SK-N-SH (cell line): ENCODE results near the gene APBA2. TPM values are rescaled to one million over a fixed set of nuclear protein-coding genes. Genes with fewer than 3 reads are reported as not detected.

Source experiments
- CTCF ChIA-PET: fragments of 300-600, 350-600 bp; formaldehyde crosslinking; extraction: SDS; loops from one replicate; lab custom pipeline; 2021; lab: Yijun Ruan, JAX
- POLR2A ChIA-PET: fragments of 350-600 bp; sonication (Branson Sonifier 250); formaldehyde crosslinking; extraction: SDS; loops from one replicate; lab custom pipeline; 2020; ENCODE audit warnings: antibody characterized with exemption, inconsistent platforms; lab: Yijun Ruan, JAX
- DNase-seq: peaks from one replicate; pipeline ENCODE4 v3.0.0; 2012
- H2AFZ ChIP-seq: fragments of 200-600 bp; sonication (generic); 2 replicates; pipeline ENCODE4 v1.8.1; 2016; ENCODE audit warnings: antibody characterized with exemption, mild to moderate bottlenecking, low read depth
- H3F3A ChIP-seq: fragments of 200-600 bp; sonication (generic); replicated peaks from 2 replicates; pipeline ENCODE3; 2016; ENCODE audit warnings: antibody characterized with exemption, mild to moderate bottlenecking; ENCODE audit not compliant: insufficient read depth
- H3K27ac ChIP-seq, 2 experiments: fragments of 200-500 bp in 1 of 2; fragments of 200-600 bp in 1 of 2; sonication (Bioruptor generic) in 1 of 2; sonication (generic), shearing (Covaris generic) in 1 of 2; 2 replicates each; pipeline versions ENCODE4 v1.5.1 to v1.6.1; 2014 to 2016; ENCODE audit warnings: low read depth in 2 of 2, inconsistent platforms in 1 of 2, low read length in 1 of 2, mild to moderate bottlenecking in 1 of 2, mixed read lengths in 1 of 2
- H3K27me3 ChIP-seq: fragments of 200-600 bp; sonication (generic), shearing (Covaris generic); 2 replicates; pipeline ENCODE4 v1.6.1; 2016; ENCODE audit warnings: mixed run types; ENCODE audit not compliant: insufficient read depth
- H3K36me3 ChIP-seq, 2 experiments: fragments of 200-500 bp in 1 of 2; fragments of 200-600 bp in 1 of 2; sonication (Bioruptor generic) in 1 of 2; sonication (generic) in 1 of 2; replicated peaks in 1 of 2; 2 replicates each; pipeline versions ENCODE3 to v1.5.1; 2014 to 2016; ENCODE audit warnings: low read length in 1 of 2, mild to moderate bottlenecking in 1 of 2; ENCODE audit not compliant: insufficient read depth in 2 of 2, control insufficient read depth in 1 of 2
- H3K4me1 ChIP-seq, 2 experiments: fragments of 200-500 bp in 1 of 2; fragments of 200-600 bp in 1 of 2; sonication (Bioruptor generic) in 1 of 2; sonication (generic), shearing (Covaris generic) in 1 of 2; 2 replicates each; pipeline versions ENCODE4 v1.5.1 to v1.6.1; 2014 to 2016; ENCODE audit warnings: low read depth in 1 of 2, low read length in 1 of 2, mixed run types in 1 of 2; ENCODE audit not compliant: insufficient read depth in 2 of 2, control insufficient read depth in 1 of 2
- H3K4me2 ChIP-seq: fragments of 200-600 bp; sonication (generic), shearing (Covaris generic); 2 replicates; pipeline ENCODE4 v1.6.1; 2017; ENCODE audit warnings: mixed run types
- H3K4me3 ChIP-seq, 2 experiments: fragments of 200-500 bp in 1 of 2; fragments of 200-600 bp in 1 of 2; sonication (Bioruptor generic) in 1 of 2; sonication (generic), shearing (Covaris generic) in 1 of 2; 2 replicates each; pipeline versions ENCODE4 v1.5.1 to v1.8.1; 2014 to 2016; ENCODE audit warnings: low read depth in 2 of 2, inconsistent platforms in 1 of 2, low read length in 1 of 2, mild to moderate bottlenecking in 1 of 2, mixed read lengths in 1 of 2, moderate library complexity in 1 of 2
- H3K79me2 ChIP-seq: fragments of 200-600 bp; sonication (generic); 2 replicates; pipeline ENCODE4 v1.8.1; 2017; ENCODE audit warnings: mild to moderate bottlenecking; ENCODE audit not compliant: insufficient read depth
- H3K9ac ChIP-seq: fragments of 200-600 bp; sonication (generic); 2 replicates; pipeline ENCODE4 v1.6.1; 2017; ENCODE audit warnings: mixed run types
- H3K9me2 ChIP-seq: fragments of 200-600 bp; sonication (generic); 2 replicates; pipeline ENCODE4 v1.6.1; 2017; ENCODE audit warnings: mixed run types
- H3K9me3 ChIP-seq: fragments of 200-600 bp; sonication (generic); 2 replicates; pipeline ENCODE4 v1.6.1; 2017; ENCODE audit warnings: mixed run types, mild to moderate bottlenecking, moderate library complexity
- H4K20me1 ChIP-seq: fragments of 200-600 bp; sonication (generic); 2 replicates; pipeline ENCODE4 v1.6.1; 2017; ENCODE audit warnings: mild to moderate bottlenecking, mixed run types; ENCODE audit not compliant: insufficient read depth
- CHD2 ChIP-seq: fragments of 150-350 bp; IDR thresholded peaks from 2 replicates; pipeline ENCODE4 v1.6.1; 2018; ENCODE audit warnings: low read length; ENCODE audit not compliant: partially characterized antibody
- ELF1 ChIP-seq: IDR thresholded peaks from 2 replicates; pipeline ENCODE4 v1.4.0; 2012
- FOSL2 ChIP-seq: IDR thresholded peaks from 2 replicates; pipeline ENCODE4 v1.4.0; 2012; ENCODE audit warnings: low read depth, mild to moderate bottlenecking, moderate library complexity, borderline replicate concordance
- GABPA ChIP-seq: IDR thresholded peaks from 2 replicates; pipeline ENCODE4 v1.4.0; 2012; ENCODE audit warnings: low read depth, mild to moderate bottlenecking
- NRF1 ChIP-seq: IDR thresholded peaks from 2 replicates; pipeline ENCODE4 v1.6.1; 2012; ENCODE audit warnings: low read depth, mild to moderate bottlenecking, low read length
- POLR2AphosphoS5 ChIP-seq: IDR thresholded peaks from 2 replicates; pipeline ENCODE4 v1.6.1; 2012; ENCODE audit warnings: low read depth, low read length
- RXRA ChIP-seq: IDR thresholded peaks from 2 replicates; pipeline ENCODE4 v1.4.0; 2012; ENCODE audit warnings: low read depth, mild to moderate bottlenecking, borderline replicate concordance
- SMC3 ChIP-seq: IDR thresholded peaks from 2 replicates; pipeline ENCODE4 v1.6.1; 2012; ENCODE audit warnings: low read depth, low read length, improper control_type of control experiment
- YY1 ChIP-seq: IDR thresholded peaks from 2 replicates; pipeline ENCODE4 v1.4.0; 2012; ENCODE audit warnings: low read depth, mild to moderate bottlenecking
- WGBS: methylation state at CpG from one replicate; pipeline ENCODE4 v1.1.6; 2017; ENCODE audit warnings: low lambda C conversion rate; 5-methylcytosine and 5-hydroxymethylcytosine counted together
- polyA plus RNA-seq, 3 experiments: library from polyadenylated mRNA; depleted of rRNA; stranded (reverse); fragments of >200 nt; gene quantifications; 2 replicates each; pipeline ENCODE4 v1.2.3, GENCODE V29; 2012
- TF ChIP-seq, protein P1 (sequence below): fragments of 150-350 bp; IDR thresholded peaks from 2 replicates; pipeline ENCODE4 v1.6.1; 2016; ENCODE audit warnings: mild to moderate bottlenecking, low read depth, low read length
- TF ChIP-seq, protein P2 (sequence below): IDR thresholded peaks from 2 replicates; pipeline ENCODE4 v1.4.0; 2012; ENCODE audit warnings: low read depth, borderline replicate concordance
- TF ChIP-seq, protein P3 (sequence below): IDR thresholded peaks from 2 replicates; pipeline ENCODE4 v1.4.0; 2012; ENCODE audit warnings: low read depth, borderline replicate concordance
- TF ChIP-seq, protein P4 (sequence below): fragments of 150-350 bp; IDR thresholded peaks from 2 replicates; pipeline ENCODE4 v1.6.1; 2017; ENCODE audit warnings: antibody characterized with exemption, low read length, low read depth, borderline replicate concordance
- TF ChIP-seq, protein P5 (sequence below): IDR thresholded peaks from 2 replicates; pipeline ENCODE4 v1.4.0; 2012; ENCODE audit warnings: low read depth
- TF ChIP-seq, protein P6 (sequence below): IDR thresholded peaks from 2 replicates; pipeline ENCODE4 v1.6.1; 2012; ENCODE audit warnings: mild to moderate bottlenecking, low read depth, low read length, moderate library complexity
- TF ChIP-seq, protein P7 (sequence below): IDR thresholded peaks from 2 replicates; pipeline ENCODE4; 2012

The APBA2 gene
- polyA plus RNA-seq, 1 of the 3 experiments (the other 2 are of a cell fraction): 12.7 TPM

DNA sequence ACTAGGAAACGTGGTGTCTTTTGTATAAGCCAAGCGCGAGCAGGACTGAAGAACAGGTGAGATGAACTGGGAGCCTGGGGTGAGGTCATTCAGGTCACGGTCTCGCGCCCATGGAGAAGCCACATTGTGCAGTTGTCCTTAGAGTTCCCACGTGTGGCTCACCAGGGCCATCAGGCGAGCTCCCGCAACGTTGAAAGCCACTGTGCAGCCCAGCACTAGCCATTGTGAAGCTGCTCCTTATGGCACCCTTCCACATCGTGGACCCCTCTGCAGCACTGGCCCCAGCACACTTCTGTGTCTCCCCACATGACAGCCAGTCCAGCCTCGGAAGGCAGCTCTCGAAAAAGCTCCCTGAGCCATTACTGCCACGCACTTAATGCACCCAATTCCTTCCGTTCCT, 7.6 kb upstream of the APBA2 start:
- Histone ChIP-seq H3K27ac (no peak overlapping the region), H3K4me3 (no peak overlapping the region), H3K79me2 (no peaks in the 10 kb centered on the region), H2AFZ (no peak overlapping the region), H3K4me1 (peaks cover 0 to 8% of the 10 kb centered on the region in 2 experiments; a peak in 1 of 4 replicates), H3K4me2 (no peak overlapping the region), H3K36me3 (no peaks in the 10 kb centered on the region), H3K9me2 (no peaks in the 10 kb centered on the region), H3K27me3 (no peaks in the 10 kb centered on the region), H3K9ac (no peak overlapping the region), H3K9me3 (no peaks in the 10 kb centered on the region), H3F3A (no peaks in the 10 kb centered on the region), H4K20me1 (no peaks in the 10 kb centered on the region)
- no peak for DNase-seq
- WGBS: 78% methylated on average over 14 of the region's 15 CpGs
- ChIA-PET CTCF (interaction anchor here (1.5 kb wide), 1 partner anchor 212 kb away, joined by 5 read pairs; no protein-coding TSS in a partner anchor), POLR2A (no interaction called here)
- TF ChIP-seq, protein P1, sequence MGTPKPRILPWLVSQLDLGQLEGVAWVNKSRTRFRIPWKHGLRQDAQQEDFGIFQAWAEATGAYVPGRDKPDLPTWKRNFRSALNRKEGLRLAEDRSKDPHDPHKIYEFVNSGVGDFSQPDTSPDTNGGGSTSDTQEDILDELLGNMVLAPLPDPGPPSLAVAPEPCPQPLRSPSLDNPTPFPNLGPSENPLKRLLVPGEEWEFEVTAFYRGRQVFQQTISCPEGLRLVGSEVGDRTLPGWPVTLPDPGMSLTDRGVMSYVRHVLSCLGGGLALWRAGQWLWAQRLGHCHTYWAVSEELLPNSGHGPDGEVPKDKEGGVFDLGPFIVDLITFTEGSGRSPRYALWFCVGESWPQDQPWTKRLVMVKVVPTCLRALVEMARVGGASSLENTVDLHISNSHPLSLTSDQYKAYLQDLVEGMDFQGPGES: no peak
- TF ChIP-seq POLR2AphosphoS5 (no peak), ELF1 (no peak), NRF1 (no peak), CHD2 (no peak)

DNA sequence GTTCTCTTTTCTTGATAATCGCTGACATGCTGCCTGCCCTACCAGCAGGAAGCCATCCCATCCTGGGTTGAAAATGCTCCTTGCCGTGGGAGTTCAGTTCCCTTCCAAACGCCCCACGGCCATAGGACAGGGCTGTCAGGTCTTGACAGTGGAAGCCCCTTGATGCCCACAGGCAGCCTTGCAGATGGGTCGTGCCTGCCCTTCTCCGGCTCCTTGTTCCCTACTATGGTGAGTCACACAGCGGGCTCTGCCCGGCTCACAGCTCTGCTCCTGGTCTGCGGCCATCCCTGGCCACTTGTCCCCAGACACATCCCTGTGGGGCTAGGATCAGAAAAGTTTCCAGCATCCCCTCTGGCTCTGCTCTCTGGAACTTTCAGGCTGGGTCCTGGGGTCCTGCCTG, 6.2 kb upstream of the APBA2 start:
- no peak overlapping the region for H3K4me2 ChIP-seq
- no peaks in the 10 kb centered on the region for H3K79me2 ChIP-seq
- no peak overlapping the region for H3K9ac ChIP-seq
- H3F3A ChIP-seq: no peaks in the 10 kb centered on the region
- H3K4me1 ChIP-seq: no peaks in the 10 kb centered on the region; a peak in 1 of 4 replicates
- H3K27me3 ChIP-seq: no peaks in the 10 kb centered on the region
- no peaks in the 10 kb centered on the region for H3K9me3 ChIP-seq
- no peak overlapping the region for H3K4me3 ChIP-seq
- DNase-seq: no peak
- 77% methylated on average over 7 of the region's 9 CpGs for WGBS
- ChIA-PET POLR2A (no interaction called here), CTCF (no interaction called here)
- no peaks in the 10 kb centered on the region for H4K20me1 ChIP-seq
- no peak overlapping the region for H2AFZ ChIP-seq
- H3K27ac ChIP-seq: no peak overlapping the region
- H3K36me3 ChIP-seq: no peaks in the 10 kb centered on the region
- H3K9me2 ChIP-seq: no peaks in the 10 kb centered on the region
- TF ChIP-seq SMC3 (no peak), CHD2 (no peak), GABPA (no peak), FOSL2 (no peak), RXRA (no peak), YY1 (no peak)
- TF ChIP-seq, protein P2, sequence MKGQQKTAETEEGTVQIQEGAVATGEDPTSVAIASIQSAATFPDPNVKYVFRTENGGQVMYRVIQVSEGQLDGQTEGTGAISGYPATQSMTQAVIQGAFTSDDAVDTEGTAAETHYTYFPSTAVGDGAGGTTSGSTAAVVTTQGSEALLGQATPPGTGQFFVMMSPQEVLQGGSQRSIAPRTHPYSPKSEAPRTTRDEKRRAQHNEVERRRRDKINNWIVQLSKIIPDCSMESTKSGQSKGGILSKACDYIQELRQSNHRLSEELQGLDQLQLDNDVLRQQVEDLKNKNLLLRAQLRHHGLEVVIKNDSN: no peak
- TF ChIP-seq, protein P3, sequence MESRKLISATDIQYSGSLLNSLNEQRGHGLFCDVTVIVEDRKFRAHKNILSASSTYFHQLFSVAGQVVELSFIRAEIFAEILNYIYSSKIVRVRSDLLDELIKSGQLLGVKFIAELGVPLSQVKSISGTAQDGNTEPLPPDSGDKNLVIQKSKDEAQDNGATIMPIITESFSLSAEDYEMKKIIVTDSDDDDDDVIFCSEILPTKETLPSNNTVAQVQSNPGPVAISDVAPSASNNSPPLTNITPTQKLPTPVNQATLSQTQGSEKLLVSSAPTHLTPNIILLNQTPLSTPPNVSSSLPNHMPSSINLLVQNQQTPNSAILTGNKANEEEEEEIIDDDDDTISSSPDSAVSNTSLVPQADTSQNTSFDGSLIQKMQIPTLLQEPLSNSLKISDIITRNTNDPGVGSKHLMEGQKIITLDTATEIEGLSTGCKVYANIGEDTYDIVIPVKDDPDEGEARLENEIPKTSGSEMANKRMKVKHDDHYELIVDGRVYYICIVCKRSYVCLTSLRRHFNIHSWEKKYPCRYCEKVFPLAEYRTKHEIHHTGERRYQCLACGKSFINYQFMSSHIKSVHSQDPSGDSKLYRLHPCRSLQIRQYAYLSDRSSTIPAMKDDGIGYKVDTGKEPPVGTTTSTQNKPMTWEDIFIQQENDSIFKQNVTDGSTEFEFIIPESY: no peak
- TF ChIP-seq, protein P4, sequence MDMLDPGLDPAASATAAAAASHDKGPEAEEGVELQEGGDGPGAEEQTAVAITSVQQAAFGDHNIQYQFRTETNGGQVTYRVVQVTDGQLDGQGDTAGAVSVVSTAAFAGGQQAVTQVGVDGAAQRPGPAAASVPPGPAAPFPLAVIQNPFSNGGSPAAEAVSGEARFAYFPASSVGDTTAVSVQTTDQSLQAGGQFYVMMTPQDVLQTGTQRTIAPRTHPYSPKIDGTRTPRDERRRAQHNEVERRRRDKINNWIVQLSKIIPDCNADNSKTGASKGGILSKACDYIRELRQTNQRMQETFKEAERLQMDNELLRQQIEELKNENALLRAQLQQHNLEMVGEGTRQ: no peak
- TF ChIP-seq, protein P5, sequence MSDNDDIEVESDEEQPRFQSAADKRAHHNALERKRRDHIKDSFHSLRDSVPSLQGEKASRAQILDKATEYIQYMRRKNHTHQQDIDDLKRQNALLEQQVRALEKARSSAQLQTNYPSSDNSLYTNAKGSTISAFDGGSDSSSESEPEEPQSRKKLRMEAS: no peak
- TF ChIP-seq, protein P6, sequence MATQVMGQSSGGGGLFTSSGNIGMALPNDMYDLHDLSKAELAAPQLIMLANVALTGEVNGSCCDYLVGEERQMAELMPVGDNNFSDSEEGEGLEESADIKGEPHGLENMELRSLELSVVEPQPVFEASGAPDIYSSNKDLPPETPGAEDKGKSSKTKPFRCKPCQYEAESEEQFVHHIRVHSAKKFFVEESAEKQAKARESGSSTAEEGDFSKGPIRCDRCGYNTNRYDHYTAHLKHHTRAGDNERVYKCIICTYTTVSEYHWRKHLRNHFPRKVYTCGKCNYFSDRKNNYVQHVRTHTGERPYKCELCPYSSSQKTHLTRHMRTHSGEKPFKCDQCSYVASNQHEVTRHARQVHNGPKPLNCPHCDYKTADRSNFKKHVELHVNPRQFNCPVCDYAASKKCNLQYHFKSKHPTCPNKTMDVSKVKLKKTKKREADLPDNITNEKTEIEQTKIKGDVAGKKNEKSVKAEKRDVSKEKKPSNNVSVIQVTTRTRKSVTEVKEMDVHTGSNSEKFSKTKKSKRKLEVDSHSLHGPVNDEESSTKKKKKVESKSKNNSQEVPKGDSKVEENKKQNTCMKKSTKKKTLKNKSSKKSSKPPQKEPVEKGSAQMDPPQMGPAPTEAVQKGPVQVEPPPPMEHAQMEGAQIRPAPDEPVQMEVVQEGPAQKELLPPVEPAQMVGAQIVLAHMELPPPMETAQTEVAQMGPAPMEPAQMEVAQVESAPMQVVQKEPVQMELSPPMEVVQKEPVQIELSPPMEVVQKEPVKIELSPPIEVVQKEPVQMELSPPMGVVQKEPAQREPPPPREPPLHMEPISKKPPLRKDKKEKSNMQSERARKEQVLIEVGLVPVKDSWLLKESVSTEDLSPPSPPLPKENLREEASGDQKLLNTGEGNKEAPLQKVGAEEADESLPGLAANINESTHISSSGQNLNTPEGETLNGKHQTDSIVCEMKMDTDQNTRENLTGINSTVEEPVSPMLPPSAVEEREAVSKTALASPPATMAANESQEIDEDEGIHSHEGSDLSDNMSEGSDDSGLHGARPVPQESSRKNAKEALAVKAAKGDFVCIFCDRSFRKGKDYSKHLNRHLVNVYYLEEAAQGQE: no peak
- TF ChIP-seq, protein P7, sequence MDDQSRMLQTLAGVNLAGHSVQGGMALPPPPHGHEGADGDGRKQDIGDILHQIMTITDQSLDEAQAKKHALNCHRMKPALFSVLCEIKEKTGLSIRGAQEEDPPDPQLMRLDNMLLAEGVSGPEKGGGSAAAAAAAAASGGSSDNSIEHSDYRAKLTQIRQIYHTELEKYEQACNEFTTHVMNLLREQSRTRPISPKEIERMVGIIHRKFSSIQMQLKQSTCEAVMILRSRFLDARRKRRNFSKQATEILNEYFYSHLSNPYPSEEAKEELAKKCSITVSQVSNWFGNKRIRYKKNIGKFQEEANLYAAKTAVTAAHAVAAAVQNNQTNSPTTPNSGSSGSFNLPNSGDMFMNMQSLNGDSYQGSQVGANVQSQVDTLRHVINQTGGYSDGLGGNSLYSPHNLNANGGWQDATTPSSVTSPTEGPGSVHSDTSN: no peak
- TF ChIP-seq, protein P1: no peak
